IMR-90 (cell line): ENCODE measurements around the gene EML6. TPM values are rescaled to one million over a fixed set of nuclear protein-coding genes. Genes with fewer than 3 reads are reported as not detected.

Experiments used
- ATAC-seq: fragments of 200-7000 bp; cut with Tn5 transposase; 2 replicates; pipeline ENCODE4 v1.9.1; 2020; ENCODE audit warnings: low read depth, mild to moderate bottlenecking, moderate library complexity
- BruUV-seq: library from RNA; stranded (reverse); fragments of 400-500 nt; replicated peaks from 2 replicates; lab custom pipeline; 2021; lab: Mats Ljungman, UMichigan
- CTCF ChIA-PET: fragments of 300-600 bp; formaldehyde crosslinking; extraction: SDS; loops from one replicate; lab custom pipeline; 2021; ENCODE audit warnings: antibody characterized with exemption; lab: Yijun Ruan, JAX
- POLR2A ChIA-PET: fragments of 300-600 bp; sonication (Branson Sonifier 250); formaldehyde crosslinking; loops from one replicate; lab custom pipeline; 2022; ENCODE audit warnings: antibody characterized with exemption; ENCODE audit not compliant: unreplicated experiment; lab: Charles Lee
- DNase-seq: peaks from one replicate; pipeline ENCODE4 v3.0.0; 2013
- H2AFZ ChIP-seq: replicated peaks from 2 replicates; pipeline ENCODE3; 2013; ENCODE audit warnings: low read length, mild to moderate bottlenecking; ENCODE audit not compliant: poor library complexity
- H2AK5ac ChIP-seq: 2 replicates; pipeline ENCODE4 v1.6.1; 2013; ENCODE audit warnings: low read depth, low read length, inconsistent platforms
- H2AK9ac ChIP-seq: replicated peaks from 2 replicates; pipeline ENCODE3; 2013; ENCODE audit warnings: mild to moderate bottlenecking, low read depth, low read length, moderate library complexity; ENCODE audit not compliant: poor library complexity
- H2BK120ac ChIP-seq: 2 replicates; pipeline ENCODE4 v1.6.1; 2013; ENCODE audit warnings: low read depth, low read length, inconsistent platforms
- H2BK15ac ChIP-seq: 3 replicates; pipeline ENCODE4 v1.6.1; 2013; ENCODE audit warnings: low read depth, low read length, inconsistent platforms
- H2BK20ac ChIP-seq: 2 replicates; pipeline ENCODE4 v1.6.1; 2013; ENCODE audit warnings: low read depth, mild to moderate bottlenecking, inconsistent platforms, low read length, moderate library complexity
- H2BK5ac ChIP-seq: 2 replicates; pipeline ENCODE4 v1.6.1; 2013; ENCODE audit warnings: mild to moderate bottlenecking, low read depth, low read length, inconsistent platforms; ENCODE audit not compliant: poor library complexity, severe bottlenecking
- H3K14ac ChIP-seq: replicated peaks from 2 replicates; pipeline ENCODE4 v1.6.1; 2013; ENCODE audit warnings: low read depth, low read length, inconsistent platforms
- H3K18ac ChIP-seq: 2 replicates; pipeline ENCODE4 v1.6.1; 2013; ENCODE audit warnings: low read depth, low read length, control low read depth
- H3K23ac ChIP-seq: 2 replicates; pipeline ENCODE4 v1.6.1; 2013; ENCODE audit warnings: low read depth, low read length, inconsistent platforms
- H3K27ac ChIP-seq: 2 replicates; pipeline ENCODE4 v1.5.1; 2013; ENCODE audit warnings: mild to moderate bottlenecking, control low read depth, low read length; ENCODE audit not compliant: insufficient read depth
- H3K27me3 ChIP-seq: 2 replicates; pipeline ENCODE4 v1.6.1; 2013; ENCODE audit warnings: low read length; ENCODE audit not compliant: control insufficient read depth, insufficient read depth
- H3K36me3 ChIP-seq: 2 replicates; pipeline ENCODE4 v1.6.1; 2013; ENCODE audit warnings: low read length, mixed read lengths; ENCODE audit not compliant: control insufficient read depth, insufficient read depth
- H3K4ac ChIP-seq: 2 replicates; pipeline ENCODE4 v1.6.1; 2013; ENCODE audit warnings: low read depth, low read length, inconsistent platforms
- H3K4me1 ChIP-seq: 2 replicates; pipeline ENCODE4 v1.6.1; 2013; ENCODE audit warnings: low read length, mixed read lengths; ENCODE audit not compliant: control insufficient read depth, insufficient read depth
- H3K4me2 ChIP-seq: 2 replicates; pipeline ENCODE4 v1.6.1; 2013; ENCODE audit warnings: low read depth, mild to moderate bottlenecking, control low read depth, low read length, moderate library complexity
- H3K4me3 ChIP-seq: 2 replicates; pipeline ENCODE4 v1.5.1; 2013; ENCODE audit warnings: low read depth, mild to moderate bottlenecking, control low read depth, low read length, moderate library complexity; ENCODE audit not compliant: insufficient read depth
- H3K56ac ChIP-seq: 2 replicates; pipeline ENCODE4 v1.6.1; 2013; ENCODE audit warnings: low read length, inconsistent platforms; ENCODE audit not compliant: insufficient read depth; ENCODE audit errors: extremely low read depth
- H3K79me1 ChIP-seq, 2 experiments: 2 replicates each; pipeline ENCODE4 v1.6.1; 2013; ENCODE audit warnings: low read length in 2 of 2, inconsistent platforms in 1 of 2, low read depth in 1 of 2
- H3K9ac ChIP-seq: 2 replicates; pipeline ENCODE4 v1.6.1; 2013; ENCODE audit warnings: low read depth, low read length, control low read depth
- H3K9me1 ChIP-seq: 2 replicates; pipeline ENCODE4 v1.6.1; 2013; ENCODE audit warnings: low read length, inconsistent platforms; ENCODE audit not compliant: insufficient read depth
- H3K9me3 ChIP-seq: 2 replicates; pipeline ENCODE4 v1.6.1; 2013; ENCODE audit warnings: low read length; ENCODE audit not compliant: control insufficient read depth, insufficient read depth
- H4K20me1 ChIP-seq: 2 replicates; pipeline ENCODE4 v1.6.1; 2013; ENCODE audit warnings: low read length, inconsistent platforms; ENCODE audit not compliant: insufficient read depth
- H4K5ac ChIP-seq: 2 replicates; pipeline ENCODE4 v1.6.1; 2013; ENCODE audit warnings: mild to moderate bottlenecking, low read depth, low read length, control low read depth
- H4K8ac ChIP-seq, 2 experiments: 2 replicates each; pipeline ENCODE4 v1.6.1; 2013; ENCODE audit warnings: low read depth in 2 of 2, low read length in 2 of 2, control low read depth in 1 of 2, inconsistent platforms in 1 of 2
- H4K91ac ChIP-seq: 2 replicates; pipeline ENCODE4 v1.6.1; 2013; ENCODE audit warnings: low read depth, low read length, inconsistent platforms; ENCODE audit not compliant: insufficient read depth
- NFE2L2 ChIP-seq: fragments of 150-350 bp; IDR thresholded peaks from 2 replicates; pipeline ENCODE4 v1.6.1; 2016; ENCODE audit warnings: low read depth, mild to moderate bottlenecking, low read length
- POLR2A ChIP-seq: IDR thresholded peaks from 2 replicates; pipeline ENCODE4 v1.6.1; 2012; ENCODE audit warnings: mild to moderate bottlenecking, low read depth, low read length
- RCOR1 ChIP-seq: IDR thresholded peaks from 2 replicates; pipeline ENCODE4 v1.6.1; 2012; ENCODE audit warnings: mild to moderate bottlenecking, low read length, improper control_type of control experiment; ENCODE audit not compliant: insufficient replicate concordance
- RFX5 ChIP-seq: IDR thresholded peaks from 2 replicates; pipeline ENCODE4 v1.8.0; 2012; ENCODE audit warnings: low read depth, mild to moderate bottlenecking, low read length, moderate library complexity
- WGBS, 2 experiments: methylation state at CpG; one replicate each; pipeline versions ENCODE4 v1.1.5 to v1.1.7; 2013; ENCODE audit warnings: missing lambda C conversion rate in 2 of 2; ENCODE audit not compliant: insufficient read length in 1 of 2; ENCODE audit errors: extremely low coverage in 2 of 2; 5-methylcytosine and 5-hydroxymethylcytosine counted together
- dilution Hi-C: fragments of 300-500 bp; cut with HindIII; formaldehyde crosslinking; loops from one replicate; pipeline ENCODE4 v1.14.3; 2018; ENCODE audit warnings: low sequenced_read_pairs; ENCODE audit not compliant: unreplicated experiment
- in situ Hi-C: fragments of 300-500 bp; cut with MboI; formaldehyde crosslinking; loops from 3 replicates; pipeline ENCODE4 v1.14.3; 2019; ENCODE audit warnings: low sequenced_read_pairs, inconsistent platforms, mixed read lengths
- intact Hi-C: fragments of 100-400 bp; cut with micrococcal nuclease; formaldehyde crosslinking; loops from 2 replicates; pipeline ENCODE4 v1.10.0; 2022
- polyA plus RNA-seq, 3 experiments: library from polyadenylated mRNA; depleted of rRNA; stranded (reverse); fragments of >200 nt; gene quantifications; 2 replicates each; pipeline ENCODE4 v1.2.3, GENCODE V29; 2012; ENCODE audit warnings: low replicate concordance in 1 of 3
- total RNA-seq: library from RNA; depleted of rRNA; stranded (reverse); fragments of >200 nt; gene quantifications from 2 replicates; pipeline ENCODE4 v1.2.3, GENCODE V29; 2012
- TF ChIP-seq, protein P1 (sequence below): fragments of 150-350 bp; IDR thresholded peaks from 2 replicates; pipeline ENCODE4 v1.6.1; 2016; ENCODE audit warnings: low read depth, mild to moderate bottlenecking, low read length, moderate library complexity, borderline replicate concordance

Gene EML6
- total and polyA plus RNA-seq, 2 of the 4 experiments (the other 2 are of a cell fraction): 0.18 to 0.19 TPM

DNA sequence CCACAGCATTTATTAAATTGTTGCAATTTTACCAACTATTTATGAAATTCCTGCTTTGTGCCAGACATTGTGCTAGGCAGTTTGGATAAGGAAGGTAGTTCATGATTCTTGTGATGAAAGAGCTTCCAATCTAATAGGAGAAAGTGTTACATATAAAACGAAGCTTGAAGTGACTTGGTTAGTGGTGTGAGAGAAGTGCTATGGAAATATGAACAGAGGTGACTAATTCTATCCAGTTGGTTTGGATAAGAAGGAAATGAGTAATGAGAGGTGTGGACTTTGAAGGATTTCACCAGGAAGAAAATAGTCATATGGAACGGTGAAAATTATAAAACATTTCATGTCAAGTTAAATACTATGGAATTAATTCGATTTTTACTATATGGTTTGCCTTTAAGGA, 48.6 kb downstream of the EML6 start:
- no peak overlapping the region for H3K56ac ChIP-seq
- H2BK20ac ChIP-seq: no peak overlapping the region
- H3K14ac ChIP-seq: no peak overlapping the region
- H3K27me3 ChIP-seq: no peaks in the 10 kb centered on the region
- no peak overlapping the region for H2AFZ ChIP-seq
- ATAC-seq (no peak), DNase-seq (peak; percentile 23)
- no peak overlapping the region for H4K91ac ChIP-seq
- H3K9me1 ChIP-seq: no peaks in the 10 kb centered on the region
- H3K79me1 ChIP-seq: no peaks in the 10 kb centered on the region
- no peak overlapping the region for H2AK9ac ChIP-seq
- intact Hi-C loops: no loop called here
- no peak overlapping the region; the same call in 1 of the 2 replicates for H3K4me2 ChIP-seq
- H3K36me3 ChIP-seq: no peaks in the 10 kb centered on the region
- no peak overlapping the region for H4K8ac ChIP-seq
- 63% methylated on average over 1 of the region's 3 CpGs; no CpG with 5 or more reads in 1 of the 2 experiments for WGBS, 2 experiments
- H4K20me1 ChIP-seq: no peaks in the 10 kb centered on the region
- no peaks in the 10 kb centered on the region for H3K4me1 ChIP-seq
- CTCF ChIA-PET: no interaction called here
- BruUV-seq: no TSS peak
- no peak overlapping the region for H3K9ac ChIP-seq
- H2BK120ac ChIP-seq: no peak overlapping the region
- H3K18ac ChIP-seq: no peak overlapping the region
- no peak overlapping the region for H3K23ac ChIP-seq
- no peak overlapping the region for H3K27ac ChIP-seq
- in situ Hi-C loops: no loop called here
- TF ChIP-seq NFE2L2 (no peak), RFX5 (no peak), RCOR1 (no peak), POLR2A (no peak)
- TF ChIP-seq, protein P1, sequence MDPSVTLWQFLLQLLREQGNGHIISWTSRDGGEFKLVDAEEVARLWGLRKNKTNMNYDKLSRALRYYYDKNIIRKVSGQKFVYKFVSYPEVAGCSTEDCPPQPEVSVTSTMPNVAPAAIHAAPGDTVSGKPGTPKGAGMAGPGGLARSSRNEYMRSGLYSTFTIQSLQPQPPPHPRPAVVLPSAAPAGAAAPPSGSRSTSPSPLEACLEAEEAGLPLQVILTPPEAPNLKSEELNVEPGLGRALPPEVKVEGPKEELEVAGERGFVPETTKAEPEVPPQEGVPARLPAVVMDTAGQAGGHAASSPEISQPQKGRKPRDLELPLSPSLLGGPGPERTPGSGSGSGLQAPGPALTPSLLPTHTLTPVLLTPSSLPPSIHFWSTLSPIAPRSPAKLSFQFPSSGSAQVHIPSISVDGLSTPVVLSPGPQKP: no peak
- H3K4me3 ChIP-seq: no peak overlapping the region
- no peak overlapping the region for H2BK5ac ChIP-seq
- H2AK5ac ChIP-seq: no peak overlapping the region
- H3K9me3 ChIP-seq: peaks cover 7% of the 10 kb centered on the region
- dilution Hi-C loops: no loop called here
- no peak overlapping the region for H4K5ac ChIP-seq
- no peak overlapping the region for H2BK15ac ChIP-seq
- no peak overlapping the region for H3K4ac ChIP-seq
- POLR2A ChIA-PET: no interaction called here
